CD4-positive, alpha-beta T cell treated with Interleukin-15 for 1 hour (primary cell): ENCODE measurements around the gene SNAI1.

Experiments used
- DNase-seq: peaks from one replicate; pipeline ENCODE4 v3.0.0-alpha.2; 2020

Gene SNAI1

GRCh38 chr20:50014570-50015562 lies 32.1 kb downstream of the SNAI1 start:
- no peak for DNase-seq

DNA sequence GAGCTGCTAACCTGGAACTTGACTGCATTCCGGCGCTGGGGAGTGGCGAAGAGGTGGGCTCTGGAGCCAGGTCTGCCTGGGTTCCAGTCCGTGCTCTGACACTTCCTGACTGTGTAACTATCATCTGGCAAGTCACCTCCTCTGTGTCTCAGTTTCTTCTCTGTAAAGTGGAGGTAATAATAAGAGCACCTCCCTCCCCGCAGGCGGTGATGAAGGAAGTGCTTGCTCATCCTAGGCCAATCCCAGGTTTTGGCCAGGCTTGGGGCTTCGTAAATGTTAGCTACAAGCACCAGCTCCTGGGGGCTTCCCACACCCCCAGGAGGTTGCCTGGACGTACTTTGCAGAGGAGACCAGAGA lies 32.8 kb downstream of the SNAI1 start:
- no peak for DNase-seq

DNA sequence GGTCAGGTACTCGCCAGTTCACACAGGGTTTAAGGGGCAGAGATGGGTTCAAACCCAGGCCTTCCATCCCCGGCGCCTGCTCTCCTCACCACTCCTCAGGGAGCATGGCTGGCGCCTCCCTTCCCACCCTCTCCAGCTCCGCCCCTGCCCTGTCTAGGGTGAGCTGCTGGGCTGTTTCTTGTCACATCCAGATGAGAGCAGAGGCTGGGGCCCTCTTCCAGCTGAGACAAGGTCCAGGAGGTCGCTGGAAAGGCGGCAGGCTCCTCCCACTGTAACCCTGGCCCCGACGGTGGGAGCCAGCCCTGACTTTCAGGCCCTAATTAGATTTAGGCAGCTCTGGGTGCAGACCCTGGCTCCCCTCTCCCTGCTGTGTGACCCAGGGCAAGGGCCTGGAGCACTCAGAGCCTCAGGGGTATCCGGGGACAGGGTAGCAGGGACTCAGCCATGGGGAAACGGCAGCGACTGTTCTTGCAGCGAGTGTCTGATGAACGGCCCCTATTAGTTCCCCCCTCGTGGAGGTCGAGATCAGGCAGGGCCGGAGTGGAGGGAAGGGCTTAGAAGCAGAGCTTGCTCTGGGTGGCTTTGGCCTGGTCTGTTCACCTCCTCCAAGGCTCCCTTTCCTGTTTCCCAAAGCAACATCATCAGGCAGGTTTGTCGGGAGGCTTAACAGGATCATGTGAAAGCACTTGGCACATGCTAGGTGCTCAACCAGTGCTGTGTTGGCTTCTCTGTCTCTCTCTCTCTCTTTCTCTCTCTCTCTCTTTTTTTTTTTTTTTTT lies 33.4 kb downstream of the SNAI1 start:
- no peak for DNase-seq

- DNase-seq = no peak
Measured at GRCh38 chr20:50017160-50017559, 34.4 kb downstream of the SNAI1 start.

DNA sequence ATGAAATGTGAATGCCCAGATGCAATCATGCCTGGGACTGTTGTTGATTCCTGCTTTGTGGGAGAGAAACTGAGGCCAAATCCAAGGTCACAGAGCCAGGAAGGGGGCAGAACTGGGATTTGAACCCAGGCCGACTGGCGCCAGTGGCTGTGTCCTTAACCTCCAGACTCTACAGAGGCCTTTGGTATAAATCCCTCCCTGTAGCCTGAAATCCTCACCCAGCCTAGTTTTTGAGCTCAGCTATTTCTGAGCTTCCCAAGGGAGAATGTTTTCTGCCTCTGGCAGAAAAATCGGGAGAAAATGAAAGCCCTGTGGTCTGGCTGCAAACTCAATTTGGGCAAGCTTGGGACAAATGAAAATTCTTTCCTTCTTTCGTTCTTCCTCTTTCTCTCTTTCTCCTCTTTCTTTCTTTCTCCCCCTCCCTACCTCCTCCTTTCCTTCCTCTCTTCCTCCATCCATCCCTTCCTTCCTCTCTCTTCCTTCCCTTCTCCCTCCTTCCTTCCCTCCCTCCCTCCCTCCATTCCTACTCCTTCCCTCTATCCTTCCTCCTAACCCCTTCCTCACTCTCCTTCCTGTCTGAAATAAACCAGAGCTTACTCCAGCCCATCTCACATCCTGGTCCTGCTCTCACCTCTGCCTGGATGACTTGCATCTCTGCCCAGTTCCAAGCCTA lies 34.9 kb downstream of the SNAI1 start:
- DNase-seq = no peak

- no peak for DNase-seq
Measured at GRCh38 chr20:50019466-50020256, 36.9 kb downstream of the SNAI1 start.

GRCh38 chr20:50020288-50020687 lies 37.5 kb downstream of the SNAI1 start:
- DNase-seq = peak; percentile 56

DNA sequence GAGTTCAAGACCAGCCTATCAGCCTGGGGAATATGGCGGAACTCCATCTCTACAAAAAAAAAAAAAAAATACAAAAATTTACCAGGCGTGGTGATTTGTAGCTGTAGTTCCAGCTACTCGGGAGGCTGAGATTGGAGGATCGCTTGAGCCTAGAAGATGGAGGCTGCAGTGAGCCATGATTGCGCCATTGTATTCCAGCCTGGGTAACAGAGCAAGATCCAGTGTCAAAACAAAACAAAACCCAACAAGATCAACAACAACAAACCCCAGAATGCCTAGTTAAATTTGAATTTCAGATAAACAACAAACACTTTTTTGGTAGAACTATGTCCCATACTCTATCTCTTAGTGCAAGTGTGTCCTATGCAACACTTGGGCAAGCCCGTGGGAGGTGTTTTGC lies 39.9 kb downstream of the SNAI1 start:
- no peak for DNase-seq

DNA sequence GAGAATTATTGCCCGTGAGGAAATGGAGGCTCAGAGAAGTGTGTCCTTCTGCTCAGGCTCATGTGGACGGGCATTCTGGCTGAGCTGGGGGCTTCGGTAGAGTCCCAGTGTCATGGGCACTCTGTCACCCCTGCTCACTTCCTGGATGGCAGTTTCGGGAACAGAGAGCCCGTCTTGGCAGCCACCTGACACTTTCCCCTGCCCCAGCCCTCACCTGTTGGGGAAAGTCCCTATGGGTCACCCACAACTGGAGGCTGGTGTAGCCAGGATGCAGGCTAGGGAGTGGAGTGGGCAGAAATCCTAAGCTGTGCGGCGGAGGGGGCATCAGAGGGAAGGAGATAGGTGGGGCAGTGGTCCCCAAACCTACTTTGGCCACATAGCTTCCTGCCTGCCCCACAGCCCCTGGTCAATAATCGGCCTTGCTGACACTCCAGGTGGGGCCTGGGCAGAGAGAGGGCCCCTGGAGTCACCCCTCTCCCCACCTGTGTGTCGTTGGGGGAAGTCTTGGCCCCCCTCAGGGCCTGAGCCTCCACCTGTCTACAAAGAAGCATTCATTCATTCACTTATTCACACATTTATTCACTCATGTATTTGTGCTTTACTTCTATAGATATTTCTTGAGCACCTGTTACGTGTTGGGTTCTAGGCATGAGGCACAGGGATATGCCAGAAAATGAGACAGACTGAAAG lies 40.5 kb downstream of the SNAI1 start:
- DNase-seq = no peak

DNA sequence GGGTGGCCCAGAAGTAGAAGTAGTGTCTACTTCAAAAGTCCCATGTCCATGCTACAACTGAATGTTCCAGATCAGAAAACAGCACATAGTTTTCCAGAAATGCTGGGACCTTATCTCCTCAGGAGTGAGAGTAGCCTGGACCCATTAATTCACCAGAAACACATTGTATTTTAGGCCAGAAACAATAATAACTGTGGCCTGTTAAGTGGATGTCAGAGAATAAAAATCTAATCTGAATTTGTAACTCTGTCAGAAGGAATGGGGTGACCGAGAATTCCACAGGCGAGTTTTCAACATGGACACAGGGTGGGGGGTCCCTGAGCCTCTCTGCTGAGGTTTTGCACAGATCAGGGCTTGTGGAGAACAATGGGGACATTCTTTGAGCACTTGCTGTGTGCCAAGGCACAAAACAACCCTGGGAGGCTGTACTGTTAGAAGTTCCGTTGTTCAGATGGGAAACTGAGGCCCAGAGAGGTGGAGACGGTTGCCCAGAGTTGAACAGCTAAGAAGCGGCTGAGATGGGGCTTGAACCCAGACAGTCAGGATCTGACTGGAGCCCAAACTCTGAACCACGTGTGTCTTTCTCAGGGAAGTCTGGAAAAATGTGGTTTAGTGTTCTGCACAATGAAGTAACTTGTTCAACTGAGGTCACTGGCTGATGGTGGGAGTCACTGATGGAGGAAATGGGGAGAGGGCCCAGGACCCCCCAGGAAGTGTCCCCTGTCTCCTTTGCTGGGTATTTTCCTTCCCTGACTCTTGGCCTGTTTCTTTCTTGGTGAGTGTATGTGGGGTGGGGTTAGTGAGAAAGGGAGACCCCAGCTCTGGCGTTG lies 44.2 kb downstream of the SNAI1 start:
- DNase-seq = no peak

DNA sequence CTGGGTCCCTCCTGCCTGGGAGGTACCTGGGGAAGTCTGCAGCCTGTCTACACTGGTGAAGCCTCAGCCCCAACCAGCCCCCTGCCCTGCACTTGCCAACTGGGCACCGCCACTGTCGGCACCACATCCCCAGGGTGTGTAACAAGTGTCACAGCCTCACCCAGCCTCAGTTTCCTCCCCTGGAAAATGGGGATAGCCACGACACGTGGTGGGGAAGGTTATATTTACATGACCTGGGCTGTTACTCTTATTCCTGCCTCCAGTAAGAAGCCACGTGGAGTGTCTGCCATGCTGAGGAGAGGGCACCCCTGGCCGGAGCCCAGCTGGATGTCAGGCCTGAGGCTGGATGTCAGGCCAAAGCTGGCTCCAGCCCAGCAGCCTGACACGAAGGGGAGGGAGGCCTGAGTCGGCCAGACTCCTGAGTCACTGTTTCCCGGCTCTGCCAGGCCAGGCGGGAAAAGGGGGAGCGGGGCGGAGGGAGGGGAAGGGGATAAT lies 44.9 kb downstream of the SNAI1 start:
- no peak for DNase-seq

DNA sequence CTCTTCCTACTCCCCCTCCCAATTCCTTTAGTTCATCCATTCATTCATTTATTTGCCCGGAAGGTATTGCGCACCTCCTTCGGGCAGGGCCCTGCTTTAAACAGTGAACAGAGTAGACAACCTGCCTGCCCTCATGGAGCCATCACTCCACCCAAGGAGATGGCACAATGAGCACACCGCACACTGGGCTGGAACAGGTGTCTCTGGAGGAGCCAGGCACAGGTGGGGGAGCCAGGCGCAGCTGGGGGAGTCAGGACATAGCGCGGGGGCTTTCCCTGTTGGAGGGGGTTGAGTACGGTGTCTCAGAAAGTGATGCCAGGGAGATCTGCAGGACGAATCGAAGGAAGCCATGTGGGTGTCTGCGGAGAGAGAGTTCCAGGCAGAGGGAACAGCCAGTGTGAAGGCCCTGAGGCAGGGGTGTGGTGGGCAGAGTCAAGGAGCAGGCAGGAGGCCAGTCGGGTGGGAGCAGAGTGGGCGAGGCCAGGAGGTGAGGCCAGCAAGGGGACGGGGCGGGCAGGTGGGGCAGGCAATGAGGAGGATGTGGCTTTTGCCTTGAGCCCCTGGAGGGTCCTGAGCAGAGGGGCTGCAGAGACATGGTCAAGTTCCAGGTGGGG lies 46.4 kb downstream of the SNAI1 start:
- DNase-seq = no peak

- peak; percentile 69 for DNase-seq
Measured at GRCh38 chr20:50029697-50030461, 47.1 kb downstream of the SNAI1 start.

- DNase-seq = no peak
Measured at GRCh38 chr20:50032955-50033666, 50.3 kb downstream of the SNAI1 start.

DNA sequence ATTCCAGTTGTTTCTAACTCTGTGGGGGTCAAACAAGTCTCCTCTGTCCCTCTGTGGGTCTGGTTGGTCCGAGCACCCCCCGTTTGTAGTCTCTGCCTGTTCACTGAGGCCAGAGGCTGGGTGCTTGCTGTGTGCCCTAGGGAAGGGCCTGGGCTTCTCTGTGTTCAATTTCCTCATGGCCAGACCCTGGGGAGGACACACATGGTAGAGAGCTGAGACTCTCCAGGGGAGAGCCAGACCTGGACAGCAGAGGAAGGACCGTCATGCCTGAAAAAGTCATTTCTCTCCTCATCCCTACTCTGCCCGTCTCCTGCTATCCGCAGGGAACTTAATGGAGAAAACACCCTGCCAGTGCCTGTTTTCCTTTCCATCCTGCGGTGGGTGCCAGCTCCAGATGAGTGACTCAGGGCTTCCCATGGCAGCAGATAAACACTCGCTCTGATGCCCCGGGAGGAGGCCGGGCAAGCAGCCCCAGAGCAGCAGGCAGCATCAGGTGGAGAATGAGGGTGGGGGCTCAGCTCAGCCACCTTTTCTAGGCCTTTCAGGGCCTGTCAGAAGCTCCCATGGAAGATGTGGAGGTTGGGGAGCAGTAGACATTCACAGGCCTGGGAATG lies 51.9 kb downstream of the SNAI1 start:
- no peak for DNase-seq

DNA sequence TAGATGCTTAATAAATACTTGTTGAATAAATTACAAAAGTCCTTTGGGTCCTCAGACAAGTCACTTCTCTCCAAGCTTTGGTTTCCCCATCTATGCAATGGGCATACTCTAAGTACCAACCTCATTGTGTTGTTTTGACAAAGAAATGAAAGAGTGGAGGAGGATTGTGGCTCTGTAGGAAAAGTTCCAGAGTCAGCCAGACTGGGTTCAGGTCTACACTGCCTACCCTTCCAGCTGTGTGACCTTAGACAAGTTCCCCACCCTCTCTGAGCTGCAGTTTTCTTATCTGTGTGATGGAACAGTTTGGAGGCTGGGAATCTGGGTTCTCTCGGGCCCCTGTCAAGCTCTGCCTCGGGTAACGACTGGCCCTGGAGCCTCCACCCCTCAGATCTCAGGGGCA lies 53.9 kb downstream of the SNAI1 start:
- DNase-seq = no peak

- no peak for DNase-seq
Measured at GRCh38 chr20:50037123-50037522, 54.3 kb downstream of the SNAI1 start.

DNA sequence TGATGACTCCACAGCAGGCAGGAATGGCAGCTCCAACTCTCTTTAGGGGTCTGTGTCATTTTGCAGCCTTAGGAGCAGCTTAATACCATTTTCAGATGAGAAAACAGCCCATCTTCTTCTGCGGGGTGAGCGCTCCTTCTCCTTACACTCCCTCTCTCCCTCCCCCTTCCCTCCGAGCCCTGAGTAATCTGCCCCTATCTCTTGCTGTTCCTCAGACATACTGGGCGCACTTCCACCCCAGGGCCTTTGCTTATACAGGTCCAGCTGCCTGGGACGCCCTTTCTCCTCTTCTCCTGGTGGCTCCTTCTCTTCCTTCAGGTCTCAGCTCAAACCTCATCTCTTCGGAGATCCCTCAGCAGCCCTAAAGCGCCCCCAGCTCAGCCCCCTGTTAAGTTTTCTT lies 54.8 kb downstream of the SNAI1 start:
- no peak for DNase-seq
